BJ (cell line): ENCODE measurements around the gene OGFOD3. TPM values are rescaled to one million over a fixed set of nuclear protein-coding genes. Genes with fewer than 3 reads are reported as not detected.

Experiments used
- CTCF ChIA-PET: fragments of 350-600 bp; formaldehyde crosslinking; extraction: SDS; loops from one replicate; lab custom pipeline; 2021; ENCODE audit warnings: antibody characterized with exemption, inconsistent platforms; lab: Yijun Ruan, JAX
- POLR2A ChIA-PET: fragments of 300-600 bp; sonication (Branson Sonifier 250); formaldehyde crosslinking; extraction: SDS; loops from one replicate; lab custom pipeline; 2021; ENCODE audit warnings: antibody characterized with exemption; lab: Charles Lee
- DNase-seq: peaks from one replicate; pipeline ENCODE4 v3.0.0-alpha.2; 2011; ENCODE audit warnings: low read depth
- H3K27me3 ChIP-seq: 2 replicates; pipeline ENCODE4 v1.6.0; 2011; ENCODE audit warnings: low read length; ENCODE audit not compliant: control insufficient read depth, insufficient read depth
- H3K36me3 ChIP-seq: 2 replicates; pipeline ENCODE4 v1.5.1; 2011; ENCODE audit warnings: low read length; ENCODE audit not compliant: control insufficient read depth, insufficient read depth
- H3K4me3 ChIP-seq: 2 replicates; pipeline ENCODE4 v1.5.1; 2011; ENCODE audit warnings: low read depth, mild to moderate bottlenecking, control low read depth, low read length
- polyA plus RNA-seq: library from polyadenylated mRNA; depleted of rRNA; stranded (reverse); fragments of >200 nt; gene quantifications from 2 replicates; pipeline ENCODE4 v1.2.3, GENCODE V29; 2011
- TF ChIP-seq, protein P1 (sequence below): IDR thresholded peaks from 2 replicates; pipeline ENCODE4 v1.5.1; 2011; ENCODE audit warnings: low read depth, mild to moderate bottlenecking, control low read depth, inconsistent platforms, low read length, moderate library complexity; ENCODE audit not compliant: insufficient read depth

Gene OGFOD3
- polyA plus RNA-seq, 1 experiment, result 37.9 TPM

DNA sequence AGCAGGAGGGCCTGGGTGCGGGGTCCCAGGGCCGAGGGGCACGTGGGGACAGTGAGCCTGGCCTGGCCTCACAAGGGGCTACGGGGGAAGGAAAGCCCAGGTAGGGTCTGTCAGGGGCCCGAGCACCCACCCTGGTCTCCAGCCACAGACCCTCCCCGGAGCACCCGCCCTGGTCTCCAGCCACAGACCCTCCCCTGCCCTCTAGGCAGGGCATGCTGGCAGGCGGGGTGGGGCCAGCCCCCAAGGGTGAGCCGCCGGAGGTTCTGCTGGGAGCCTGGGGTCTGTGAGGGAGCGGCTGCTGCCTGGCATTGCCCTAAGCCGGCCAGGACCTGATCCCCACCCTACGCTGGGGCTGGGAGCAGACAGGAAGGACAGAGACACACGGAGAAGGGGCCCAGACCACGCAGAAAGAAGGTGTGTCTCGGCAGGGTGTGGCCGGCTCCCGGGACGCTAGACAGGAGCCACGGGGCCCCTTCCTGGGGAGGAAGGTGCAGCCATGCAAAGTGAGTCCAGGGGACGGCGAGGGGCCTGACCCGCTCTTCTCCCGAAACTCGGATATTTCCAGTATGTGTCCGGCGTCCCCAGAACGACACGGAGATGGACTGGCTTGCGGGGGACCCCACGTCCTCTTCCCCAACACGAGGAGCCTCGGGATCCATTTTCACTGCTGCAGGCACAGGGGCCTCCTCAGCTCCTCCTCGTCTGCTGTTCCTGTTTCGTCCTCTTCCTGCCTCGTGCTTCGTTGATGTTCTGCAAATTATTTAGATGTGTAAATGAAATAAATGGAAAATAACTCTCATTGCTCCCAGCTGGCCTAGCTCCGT is 31.3 kb downstream of the OGFOD3 start:
- Histone ChIP-seq H3K27me3 (peaks cover 8% of the 10 kb centered on the region), H3K36me3 (no peaks in the 10 kb centered on the region), H3K4me3 (no peak overlapping the region)
- DNase-seq, result no peak
- CTCF ChIA-PET, result interaction anchor here (1.2 kb wide), 1 partner anchor 42 kb away, joined by 3 read pairs; no protein-coding TSS in a partner anchor
- POLR2A ChIA-PET, result no interaction called here
- TF ChIP-seq, protein P1, sequence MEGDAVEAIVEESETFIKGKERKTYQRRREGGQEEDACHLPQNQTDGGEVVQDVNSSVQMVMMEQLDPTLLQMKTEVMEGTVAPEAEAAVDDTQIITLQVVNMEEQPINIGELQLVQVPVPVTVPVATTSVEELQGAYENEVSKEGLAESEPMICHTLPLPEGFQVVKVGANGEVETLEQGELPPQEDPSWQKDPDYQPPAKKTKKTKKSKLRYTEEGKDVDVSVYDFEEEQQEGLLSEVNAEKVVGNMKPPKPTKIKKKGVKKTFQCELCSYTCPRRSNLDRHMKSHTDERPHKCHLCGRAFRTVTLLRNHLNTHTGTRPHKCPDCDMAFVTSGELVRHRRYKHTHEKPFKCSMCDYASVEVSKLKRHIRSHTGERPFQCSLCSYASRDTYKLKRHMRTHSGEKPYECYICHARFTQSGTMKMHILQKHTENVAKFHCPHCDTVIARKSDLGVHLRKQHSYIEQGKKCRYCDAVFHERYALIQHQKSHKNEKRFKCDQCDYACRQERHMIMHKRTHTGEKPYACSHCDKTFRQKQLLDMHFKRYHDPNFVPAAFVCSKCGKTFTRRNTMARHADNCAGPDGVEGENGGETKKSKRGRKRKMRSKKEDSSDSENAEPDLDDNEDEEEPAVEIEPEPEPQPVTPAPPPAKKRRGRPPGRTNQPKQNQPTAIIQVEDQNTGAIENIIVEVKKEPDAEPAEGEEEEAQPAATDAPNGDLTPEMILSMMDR, result no peak

DNA sequence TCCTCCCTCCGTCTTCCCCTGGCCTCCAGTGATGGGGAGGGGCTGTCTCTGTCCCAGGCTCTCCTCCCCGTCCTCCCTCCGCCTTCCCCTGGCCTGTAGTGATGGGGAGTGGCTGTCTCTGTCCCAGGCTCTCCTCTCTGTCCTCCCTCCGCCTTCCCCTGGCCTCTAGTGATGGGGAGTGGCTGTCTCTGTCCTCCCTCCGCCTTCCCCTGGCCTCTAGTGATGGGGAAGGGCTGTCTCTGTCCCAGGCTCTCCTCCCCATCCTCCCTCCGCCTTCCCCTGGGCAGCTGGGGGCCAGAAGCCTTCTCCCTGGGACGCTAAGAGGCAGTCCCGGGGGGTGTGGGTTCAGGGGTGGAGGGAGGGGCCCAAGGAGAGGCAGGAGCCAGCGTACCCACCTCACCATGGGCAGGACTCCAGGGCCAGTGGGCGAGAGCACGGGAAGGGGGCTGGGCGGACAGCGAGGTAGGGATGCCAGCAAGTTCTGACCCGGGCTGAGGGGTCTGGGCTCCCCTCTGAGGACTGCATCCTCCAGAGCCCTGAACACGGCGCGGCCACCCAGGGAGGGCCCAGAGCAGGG is 32.0 kb downstream of the OGFOD3 start:
- H3K27me3 ChIP-seq, result peaks cover 10% of the 10 kb centered on the region
- H3K36me3 ChIP-seq, result no peaks in the 10 kb centered on the region
- TF ChIP-seq, protein P1, result no peak
- no peak for DNase-seq
- no peak overlapping the region for H3K4me3 ChIP-seq
- ChIA-PET POLR2A (no interaction called here), CTCF (no interaction called here)

DNA sequence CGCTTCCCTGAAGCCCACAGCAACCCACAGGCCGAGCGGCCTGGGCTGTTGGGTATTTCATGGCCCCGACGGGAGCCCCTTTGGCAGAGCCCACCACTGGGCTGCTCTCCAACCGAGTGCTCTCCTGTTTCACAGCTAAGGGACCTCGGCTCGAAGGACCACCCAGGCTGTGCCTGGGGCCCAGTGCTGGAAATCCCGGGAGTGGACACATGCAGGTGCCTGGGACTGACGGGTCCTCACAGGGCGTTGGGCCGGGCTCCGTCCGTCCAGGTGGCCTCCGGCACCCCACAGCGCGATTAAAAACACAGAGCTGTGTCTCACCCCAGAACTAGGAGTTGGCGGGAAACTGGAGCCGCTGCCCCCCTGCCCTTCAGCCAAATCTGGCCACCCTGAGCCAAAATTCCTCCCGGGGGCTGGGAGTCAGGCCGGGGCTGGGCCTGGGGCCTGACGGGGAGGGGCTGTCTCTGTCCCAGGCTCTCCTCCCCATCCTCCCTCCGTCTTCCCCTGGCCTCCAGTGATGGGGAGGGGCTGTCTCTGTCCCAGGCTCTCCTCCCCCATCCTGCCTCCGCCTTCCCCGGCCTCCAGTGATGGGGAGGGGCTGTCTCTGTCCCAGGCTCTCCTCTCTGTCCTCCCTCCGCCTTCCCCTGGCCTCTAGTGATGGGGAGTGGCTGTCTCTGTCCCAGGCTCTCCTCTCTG is 32.7 kb downstream of the OGFOD3 start:
- ChIA-PET POLR2A (no interaction called here), CTCF (no interaction called here)
- H3K27me3 ChIP-seq, result peaks cover 10% of the 10 kb centered on the region
- no peak for DNase-seq
- no peak overlapping the region for H3K4me3 ChIP-seq
- H3K36me3 ChIP-seq, result no peaks in the 10 kb centered on the region
- TF ChIP-seq, protein P1, result no peak

DNA sequence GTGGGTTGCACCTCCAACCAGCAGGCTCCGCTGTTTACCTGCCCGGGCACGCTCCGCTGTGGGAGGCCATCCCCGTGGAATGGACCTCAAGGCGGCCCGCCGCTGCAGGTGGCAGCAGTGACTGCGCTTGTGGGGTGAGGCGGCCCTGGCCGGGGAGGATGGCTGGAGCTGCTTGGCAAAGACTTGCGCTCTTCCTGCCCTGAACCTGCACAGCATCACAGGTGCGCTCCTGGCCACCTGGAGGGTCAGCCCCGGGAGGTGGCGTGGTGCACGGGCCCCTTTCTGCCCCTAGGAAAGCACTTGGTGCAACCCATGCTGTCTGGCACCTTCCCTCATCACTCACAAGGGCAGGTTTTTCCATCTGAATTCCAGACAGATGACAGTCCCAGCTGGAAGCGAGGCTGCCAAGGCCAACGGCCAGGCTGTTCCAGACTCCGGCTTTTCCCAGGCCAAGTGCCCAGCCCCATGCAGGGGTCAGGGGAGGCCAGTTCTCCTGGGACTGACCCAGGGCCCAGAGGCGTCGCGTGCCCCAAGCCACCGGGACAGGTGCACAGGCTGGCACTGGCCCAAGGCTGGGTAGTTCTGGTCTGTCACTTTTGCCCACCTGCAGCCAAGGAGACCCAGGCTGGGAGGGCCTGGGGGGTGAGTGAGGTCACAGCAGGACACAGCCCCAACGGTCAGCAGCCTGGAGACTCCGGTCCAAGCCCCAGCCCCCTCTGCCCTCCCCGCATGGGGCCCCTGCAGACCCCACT is 33.5 kb downstream of the OGFOD3 start:
- Histone ChIP-seq H3K27me3 (peaks cover 10% of the 10 kb centered on the region), H3K4me3 (no peak overlapping the region), H3K36me3 (no peaks in the 10 kb centered on the region)
- POLR2A ChIA-PET, result no interaction called here
- CTCF ChIA-PET, result interaction anchor here (0.6 kb wide), 1 partner anchor 184 kb away, joined by 3 read pairs; no protein-coding TSS in a partner anchor
- TF ChIP-seq, protein P1, result no peak
- no peak for DNase-seq
